Measurements from ENCODE around the gene PLOD3. TPM values are rescaled to one million over a fixed set of nuclear protein-coding genes. Genes with fewer than 3 reads are reported as not detected.

PLOD3 gene
- total and polyA plus RNA-seq, 9 of the 15 experiments (the other 6 are each of a cell fraction or from before 2014, with no cell fraction given) = 2.8 to 101 (median 30.9) TPM

- peak within 1 kb of the TSS in 1 of 2 experiments; percentile 53; a peak in 2 of 4 replicates for H3K9ac ChIP-seq (ENCODE audit: insufficient read depth in 1 of 2, low read depth in 2 of 2, low read length in 2 of 2)
- peak in 1 of 4 experiments; percentile 43 for DNase-seq (ENCODE audit: extremely low read depth in 1 of 4, low spot score in 3 of 4)
- FAIRE-seq = no peak
- no peak for ATAC-seq
- no peaks in the 10 kb centered on the region for H3K9me1 ChIP-seq (ENCODE audit: control insufficient read depth, insufficient read depth, low read length)
- peaks cover 21 to 84% of the 10 kb centered on the region in 2 experiments; a peak in 4 of 5 replicates for H3K4me1 ChIP-seq (replicated peaks in 1 of 2; ENCODE audit: control insufficient read depth in 2 of 2, insufficient read depth in 2 of 2, low read length in 2 of 2)
- CTCF ChIA-PET (ENCODE audit: low intra/inter-chr PET ratio) = no interaction called here
- H2AFZ ChIP-seq (ENCODE audit: low read depth, low read length) = no peak within 1 kb of the TSS
- H3K27me3 ChIP-seq (ENCODE audit: control insufficient read depth in 2 of 2, insufficient read depth in 2 of 2, low read length in 2 of 2) = no peaks in the 10 kb centered on the region
- peaks cover 44% of the 10 kb centered on the region for H3K36me3 ChIP-seq (ENCODE audit: control insufficient read depth, insufficient read depth, low read length)
- H3K9me3 ChIP-seq (replicated peaks; ENCODE audit: control insufficient read depth, insufficient read depth, low read depth, low read length) = no peaks in the 10 kb centered on the region
- POLR2A ChIA-PET = interaction anchor here (0.7 to 1.7 kb wide), 6 partner anchors 9 to 470 kb away, joined by 3 to 7 read pairs (median 3); partner anchors contain the start of genes PLOD3 and ZNHIT1
- intact Hi-C loops (cut with micrococcal nuclease) (no loop called here), in situ Hi-C loops (cut with MboI) (no loop called here)
- H3K79me2 ChIP-seq (ENCODE audit: control insufficient read depth, insufficient read depth, low read length) = peaks cover 9% of the 10 kb centered on the region; the same call in 2 of the 3 replicates
- H4K20me1 ChIP-seq (replicated peaks; ENCODE audit: control insufficient read depth, insufficient read depth, low read length) = peaks cover 7% of the 10 kb centered on the region; the same call in 1 of the 2 replicates
- no peak within 1 kb of the TSS for H3K4me3 ChIP-seq
- no TSS peak for BruUV-seq (replicated peaks)
- H3K27ac ChIP-seq (ENCODE audit: extremely low read depth, low read depth, low read length) = no peak within 1 kb of the TSS; the same call in 2 of the 3 replicates
- no peak within 1 kb of the TSS for H3K4me2 ChIP-seq (ENCODE audit: insufficient read depth, low read length)
- WGBS (ENCODE audit: insufficient coverage, low coverage, missing lambda C conversion rate) = 85% methylated on average over 26 of the region's 31 CpGs
- TF ChIP-seq CC2D1A (IDR thresholded peaks at IDR 0.05) = no peak
- TF ChIP-seq ZNF699 (CRISPR knock-in tag; IDR thresholded peaks at IDR 0.05; ENCODE audit: insufficient replicate concordance) = no peak
- TF ChIP-seq POLR2G (IDR thresholded peaks at IDR 0.05; ENCODE audit: low read depth, low read length) = peak; percentile 68
- TF ChIP-seq MLX (CRISPR knock-in tag; conservative IDR thresholded peaks at IDR 0.05) = no peak
- TF ChIP-seq PPARD (CRISPR knock-in tag; IDR thresholded peaks at IDR 0.05) = no peak
- 0 out of 2 replicates have a peak, but pooled peaks have one; percentile 22 for TF ChIP-seq ZBTB7A (IDR thresholded peaks at IDR 0.05; ENCODE audit: borderline replicate concordance, control insufficient read depth, low read depth, low read length)
- TF ChIP-seq, protein P1, sequence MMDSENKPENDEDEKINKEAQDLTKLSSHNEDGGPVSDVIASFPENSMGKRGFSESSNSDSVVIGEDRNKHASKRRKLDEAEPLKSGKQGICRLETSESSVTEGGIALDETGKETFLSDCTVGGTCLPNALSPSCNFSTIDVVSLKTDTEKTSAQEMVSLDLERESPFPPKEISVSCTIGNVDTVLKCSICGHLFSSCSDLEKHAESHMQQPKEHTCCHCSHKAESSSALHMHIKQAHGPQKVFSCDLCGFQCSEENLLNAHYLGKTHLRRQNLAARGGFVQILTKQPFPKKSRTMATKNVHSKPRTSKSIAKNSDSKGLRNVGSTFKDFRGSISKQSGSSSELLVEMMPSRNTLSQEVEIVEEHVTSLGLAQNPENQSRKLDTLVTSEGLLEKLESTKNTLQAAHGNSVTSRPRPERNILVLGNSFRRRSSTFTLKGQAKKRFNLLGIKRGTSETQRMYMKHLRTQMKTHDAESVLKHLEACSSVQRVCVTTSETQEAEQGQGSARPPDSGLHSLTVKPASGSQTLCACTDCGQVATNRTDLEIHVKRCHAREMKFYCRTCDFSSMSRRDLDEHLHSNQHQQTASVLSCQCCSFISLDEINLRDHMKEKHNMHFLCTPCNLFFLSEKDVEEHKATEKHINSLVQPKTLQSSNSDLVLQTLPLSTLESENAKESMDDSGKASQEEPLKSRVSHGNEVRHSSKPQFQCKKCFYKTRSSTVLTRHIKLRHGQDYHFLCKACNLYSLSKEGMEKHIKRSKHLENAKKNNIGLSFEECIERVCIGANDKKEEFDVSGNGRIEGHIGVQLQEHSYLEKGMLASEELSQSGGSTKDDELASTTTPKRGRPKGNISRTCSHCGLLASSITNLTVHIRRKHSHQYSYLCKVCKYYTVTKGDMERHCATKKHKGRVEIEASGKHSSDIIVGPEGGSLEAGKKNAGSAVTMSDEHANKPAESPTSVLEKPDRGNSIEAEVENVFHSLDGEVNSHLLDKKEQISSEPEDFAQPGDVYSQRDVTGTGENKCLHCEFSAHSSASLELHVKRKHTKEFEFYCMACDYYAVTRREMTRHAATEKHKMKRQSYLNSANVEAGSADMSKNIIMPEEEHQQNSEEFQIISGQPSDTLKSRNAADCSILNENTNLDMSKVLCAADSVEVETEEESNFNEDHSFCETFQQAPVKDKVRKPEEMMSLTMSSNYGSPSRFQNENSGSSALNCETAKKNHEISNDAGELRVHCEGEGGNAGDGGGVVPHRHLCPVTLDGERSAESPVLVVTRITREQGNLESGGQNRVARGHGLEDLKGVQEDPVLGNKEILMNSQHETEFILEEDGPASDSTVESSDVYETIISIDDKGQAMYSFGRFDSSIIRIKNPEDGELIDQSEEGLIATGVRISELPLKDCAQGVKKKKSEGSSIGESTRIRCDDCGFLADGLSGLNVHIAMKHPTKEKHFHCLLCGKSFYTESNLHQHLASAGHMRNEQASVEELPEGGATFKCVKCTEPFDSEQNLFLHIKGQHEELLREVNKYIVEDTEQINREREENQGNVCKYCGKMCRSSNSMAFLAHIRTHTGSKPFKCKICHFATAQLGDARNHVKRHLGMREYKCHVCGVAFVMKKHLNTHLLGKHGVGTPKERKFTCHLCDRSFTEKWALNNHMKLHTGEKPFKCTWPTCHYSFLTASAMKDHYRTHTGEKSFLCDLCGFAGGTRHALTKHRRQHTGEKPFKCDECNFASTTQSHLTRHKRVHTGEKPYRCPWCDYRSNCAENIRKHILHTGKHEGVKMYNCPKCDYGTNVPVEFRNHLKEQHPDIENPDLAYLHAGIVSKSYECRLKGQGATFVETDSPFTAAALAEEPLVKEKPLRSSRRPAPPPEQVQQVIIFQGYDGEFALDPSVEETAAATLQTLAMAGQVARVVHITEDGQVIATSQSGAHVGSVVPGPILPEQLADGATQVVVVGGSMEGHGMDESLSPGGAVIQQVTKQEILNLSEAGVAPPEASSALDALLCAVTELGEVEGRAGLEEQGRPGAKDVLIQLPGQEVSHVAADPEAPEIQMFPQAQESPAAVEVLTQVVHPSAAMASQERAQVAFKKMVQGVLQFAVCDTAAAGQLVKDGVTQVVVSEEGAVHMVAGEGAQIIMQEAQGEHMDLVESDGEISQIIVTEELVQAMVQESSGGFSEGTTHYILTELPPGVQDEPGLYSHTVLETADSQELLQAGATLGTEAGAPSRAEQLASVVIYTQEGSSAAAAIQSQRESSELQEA (IDR thresholded peaks at IDR 0.05; ENCODE audit: low read depth) = no peak
- TF ChIP-seq NONO (IDR thresholded peaks at IDR 0.05; ENCODE audit: low read depth in 2 of 2, low read length in 1 of 2) = no peak
- TF ChIP-seq PCBP2 (IDR thresholded peaks at IDR 0.05; ENCODE audit: low read depth, low read length, poor library complexity, severe bottlenecking) = no peak
- no peak for TF ChIP-seq HLTF (IDR thresholded peaks at IDR 0.05)
- TF ChIP-seq ZNF23 (CRISPR knock-in tag; IDR thresholded peaks at IDR 0.05) = no peak
Observed at GRCh38 chr7:101237206-101238067, 20.1 kb upstream of the PLOD3 start, which contains the start of gene CLDN15. Gene CLDN15, minus strand, starts transcription at chr7:101237802. Its CDS starts 221 bp downstream, at chr7:101237581.

Measured in K562 (cell line).